Dendritic cell treated with granulocyte-macrophage colony-stimulating factor and Interleukin-4, amounts not matched to agents 40 ng/mL and 50 ng/mL, for 4 days (primary cell): ENCODE results near the gene RPAIN.

Experiments
- H3K27ac Mint-ChIP-seq: one replicate; pipeline ENCODE4 v1.8.0; 2022; ENCODE audit warnings: mild to moderate bottlenecking, mixed read lengths
- H3K27me3 Mint-ChIP-seq: one replicate; pipeline ENCODE4 v1.8.0; 2022; ENCODE audit warnings: mild to moderate bottlenecking, mixed read lengths
- H3K36me3 Mint-ChIP-seq: one replicate; pipeline ENCODE4 v1.8.0; 2022; ENCODE audit warnings: low read depth, mixed read lengths
- H3K4me1 Mint-ChIP-seq: one replicate; pipeline ENCODE4 v1.8.0; 2022; ENCODE audit warnings: low read depth, mixed read lengths
- H3K4me3 Mint-ChIP-seq: one replicate; pipeline ENCODE4 v1.8.0; 2022; ENCODE audit warnings: mild to moderate bottlenecking, moderate library complexity, mixed read lengths
- H3K9me3 Mint-ChIP-seq: one replicate; pipeline ENCODE4 v1.8.0; 2022; ENCODE audit warnings: mixed read lengths
- intact Hi-C: fragments of 100-400 bp; cut with micrococcal nuclease; formaldehyde crosslinking; loops from one replicate; pipeline ENCODE4 v1.15.0; 2022

RPAIN gene

GRCh38 chr17:5437721-5438317 lies 17.8 kb downstream of the RPAIN start:
- Mint-ChIP-seq H3K36me3 (peaks cover 59% of the 10 kb centered on the region), H3K9me3 (no peaks in the 10 kb centered on the region), H3K4me3 (peak overlapping the region; percentile 79), H3K27ac (peak overlapping the region; percentile 87), H3K4me1 (peaks cover 35% of the 10 kb centered on the region), H3K27me3 (no peaks in the 10 kb centered on the region)
- intact Hi-C loops = loop anchor here (2.0 kb wide), 2 partner anchors 31 to 49 kb away; partner anchors contain the start of genes DERL2, DHX33 and MIS12

- no peaks in the 10 kb centered on the region for H3K9me3 Mint-ChIP-seq
- peaks cover 59% of the 10 kb centered on the region for H3K36me3 Mint-ChIP-seq
- peak within 1 kb of the TSS; percentile 87 for H3K27ac Mint-ChIP-seq
- intact Hi-C loops = loop anchor here (1.0 to 2.0 kb wide), 3 partner anchors 20 to 48 kb away; partner anchors contain the start of genes DERL2, DHX33, MIS12 and NUP88
- peak within 1 kb of the TSS; percentile 79 for H3K4me3 Mint-ChIP-seq
- no peaks in the 10 kb centered on the region for H3K27me3 Mint-ChIP-seq
- H3K4me1 Mint-ChIP-seq = peaks cover 35% of the 10 kb centered on the region
Observed at GRCh38 chr17:5438716-5439445, 18.9 kb downstream of the RPAIN start, which contains the start of gene C1QBP. C1QBP (minus strand) TSS chr17:5439155; CDS start chr17:5439073, 82 bp downstream.

DNA sequence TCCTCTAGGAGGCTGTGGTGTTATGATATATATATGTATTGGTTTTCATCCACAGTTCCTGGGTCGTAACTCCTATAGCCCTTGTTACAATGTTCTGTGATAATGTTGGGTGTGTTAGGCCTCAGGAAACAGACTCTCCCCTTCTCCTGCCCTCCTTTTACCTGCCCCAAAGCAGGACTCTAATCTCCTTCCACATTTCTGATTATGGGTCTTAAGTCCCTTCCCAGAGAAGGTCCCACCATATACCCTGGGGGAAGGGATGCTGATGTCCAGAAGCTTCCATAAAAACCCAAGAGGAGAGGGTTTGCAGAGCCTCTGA lies 19.4 kb downstream of the RPAIN start:
- peaks cover 35% of the 10 kb centered on the region for H3K4me1 Mint-ChIP-seq
- peaks cover 59% of the 10 kb centered on the region for H3K36me3 Mint-ChIP-seq
- no peaks in the 10 kb centered on the region for H3K27me3 Mint-ChIP-seq
- intact Hi-C loops = loop anchor here (1.0 to 2.0 kb wide), 3 partner anchors 20 to 47 kb away; partner anchors contain the start of genes DERL2, DHX33, MIS12 and NUP88
- peak overlapping the region; percentile 87 for H3K27ac Mint-ChIP-seq
- H3K9me3 Mint-ChIP-seq = no peaks in the 10 kb centered on the region
- peak overlapping the region; percentile 79 for H3K4me3 Mint-ChIP-seq

DNA sequence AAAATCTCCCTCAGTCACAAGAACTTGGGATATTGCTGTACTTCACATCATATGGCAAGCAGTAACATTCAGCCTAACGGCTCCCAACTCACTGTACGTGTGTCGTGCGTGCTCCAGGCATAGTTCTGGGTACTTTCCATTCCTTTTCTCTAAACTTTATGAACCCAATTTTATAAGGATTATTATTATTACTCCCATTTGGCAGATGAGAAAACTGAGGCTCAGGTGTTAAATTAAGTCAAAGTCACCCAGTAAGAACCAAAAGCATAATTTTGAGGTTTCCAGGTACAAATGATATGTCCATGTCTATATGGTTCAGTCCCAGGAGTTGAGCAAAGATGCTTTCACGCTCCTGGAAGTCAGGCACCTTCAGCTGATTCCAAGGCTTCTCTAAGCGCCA lies 23.7 kb downstream of the RPAIN start:
- intact Hi-C loops = no loop called here
- H3K4me3 Mint-ChIP-seq = no peak overlapping the region
- no peaks in the 10 kb centered on the region for H3K9me3 Mint-ChIP-seq
- peaks cover 10% of the 10 kb centered on the region for H3K4me1 Mint-ChIP-seq
- peaks cover 69% of the 10 kb centered on the region for H3K36me3 Mint-ChIP-seq
- H3K27ac Mint-ChIP-seq = no peak overlapping the region
- no peaks in the 10 kb centered on the region for H3K27me3 Mint-ChIP-seq

GRCh38 chr17:5444209-5444608 lies 24.2 kb downstream of the RPAIN start:
- intact Hi-C loops = no loop called here
- Mint-ChIP-seq H3K4me3 (no peak overlapping the region), H3K36me3 (peaks cover 74% of the 10 kb centered on the region), H3K9me3 (no peaks in the 10 kb centered on the region), H3K27me3 (no peaks in the 10 kb centered on the region), H3K27ac (no peak overlapping the region), H3K4me1 (peaks cover 9% of the 10 kb centered on the region)

- no peak overlapping the region for H3K27ac Mint-ChIP-seq
- peaks cover 96% of the 10 kb centered on the region for H3K36me3 Mint-ChIP-seq
- H3K27me3 Mint-ChIP-seq = no peaks in the 10 kb centered on the region
Observed at GRCh38 chr17:5446786-5447185, 26.8 kb downstream of the RPAIN start.

GRCh38 chr17:5464717-5465507 lies 44.9 kb downstream of the RPAIN start:
- H3K4me1 Mint-ChIP-seq = peaks cover 49% of the 10 kb centered on the region
- no peaks in the 10 kb centered on the region for H3K9me3 Mint-ChIP-seq
- intact Hi-C loops = no loop called here
- no peak overlapping the region for H3K4me3 Mint-ChIP-seq
- H3K36me3 Mint-ChIP-seq = peaks cover 32% of the 10 kb centered on the region
- no peaks in the 10 kb centered on the region for H3K27me3 Mint-ChIP-seq
- H3K27ac Mint-ChIP-seq = no peak overlapping the region

More at GRCh38 chr17:5446786-5447185, 26.8 kb downstream of the RPAIN start:
- intact Hi-C loops = no loop called here
- no peaks in the 10 kb centered on the region for H3K4me1 Mint-ChIP-seq
- no peaks in the 10 kb centered on the region for H3K9me3 Mint-ChIP-seq
- no peak overlapping the region for H3K4me3 Mint-ChIP-seq

- Mint-ChIP-seq H3K27ac (no peak overlapping the region), H3K27me3 (no peaks in the 10 kb centered on the region), H3K9me3 (no peaks in the 10 kb centered on the region), H3K4me3 (no peak overlapping the region), H3K36me3 (peaks cover 20% of the 10 kb centered on the region), H3K4me1 (peaks cover 49% of the 10 kb centered on the region)
- intact Hi-C loops = no loop called here
Observed at GRCh38 chr17:5466295-5466694, 46.3 kb downstream of the RPAIN start.

- Mint-ChIP-seq H3K36me3 (peaks cover 22% of the 10 kb centered on the region), H3K4me1 (peaks cover 44% of the 10 kb centered on the region), H3K27ac (peak overlapping the region; percentile 65), H3K27me3 (no peaks in the 10 kb centered on the region), H3K4me3 (peak overlapping the region; percentile 77), H3K9me3 (no peaks in the 10 kb centered on the region)
- intact Hi-C loops = no loop called here
Observed at GRCh38 chr17:5467416-5467815, 47.4 kb downstream of the RPAIN start.

- H3K36me3 Mint-ChIP-seq = peaks cover 25% of the 10 kb centered on the region
- H3K4me1 Mint-ChIP-seq = peaks cover 39% of the 10 kb centered on the region
- no peaks in the 10 kb centered on the region for H3K9me3 Mint-ChIP-seq
Observed at GRCh38 chr17:5468075-5468473, 48.1 kb downstream of the RPAIN start.

GRCh38 chr17:5472511-5472910 lies 52.5 kb downstream of the RPAIN start:
- Mint-ChIP-seq H3K36me3 (peaks cover 67% of the 10 kb centered on the region), H3K27ac (no peak overlapping the region), H3K4me1 (peaks cover 9% of the 10 kb centered on the region), H3K27me3 (no peaks in the 10 kb centered on the region), H3K9me3 (no peaks in the 10 kb centered on the region), H3K4me3 (no peak overlapping the region)
- intact Hi-C loops = no loop called here

More at GRCh38 chr17:5468075-5468473, 48.1 kb downstream of the RPAIN start:
- peak overlapping the region; percentile 77 for H3K4me3 Mint-ChIP-seq
- intact Hi-C loops = loop anchor here (2.0 kb wide), 1 partner anchor 29 kb away; the partner anchor contains the start of gene C1QBP
- no peaks in the 10 kb centered on the region for H3K27me3 Mint-ChIP-seq
- H3K27ac Mint-ChIP-seq = peak overlapping the region; percentile 65

GRCh38 chr17:5473906-5474305 lies 53.9 kb downstream of the RPAIN start:
- H3K36me3 Mint-ChIP-seq = peaks cover 73% of the 10 kb centered on the region
- H3K27me3 Mint-ChIP-seq = no peaks in the 10 kb centered on the region
- H3K4me3 Mint-ChIP-seq = no peak overlapping the region
- H3K4me1 Mint-ChIP-seq = no peaks in the 10 kb centered on the region
- no peak overlapping the region for H3K27ac Mint-ChIP-seq
- no peaks in the 10 kb centered on the region for H3K9me3 Mint-ChIP-seq
- intact Hi-C loops = no loop called here

GRCh38 chr17:5478992-5479391 lies 59.0 kb downstream of the RPAIN start:
- intact Hi-C loops = no loop called here

GRCh38 chr17:5480962-5481361 lies 61.0 kb downstream of the RPAIN start:
- Mint-ChIP-seq H3K9me3 (no peaks in the 10 kb centered on the region), H3K36me3 (peaks cover 92% of the 10 kb centered on the region), H3K27me3 (no peaks in the 10 kb centered on the region), H3K4me1 (peaks cover 23% of the 10 kb centered on the region), H3K4me3 (no peak overlapping the region), H3K27ac (no peak overlapping the region)
- intact Hi-C loops = no loop called here

More at GRCh38 chr17:5478992-5479391, 59.0 kb downstream of the RPAIN start:
- no peaks in the 10 kb centered on the region for H3K9me3 Mint-ChIP-seq
- H3K36me3 Mint-ChIP-seq = peaks cover 100% of the 10 kb centered on the region
- no peaks in the 10 kb centered on the region for H3K27me3 Mint-ChIP-seq
- peaks cover 8% of the 10 kb centered on the region for H3K4me1 Mint-ChIP-seq
- H3K4me3 Mint-ChIP-seq = no peak overlapping the region
- H3K27ac Mint-ChIP-seq = no peak overlapping the region
